Endothelial cell of umbilical vein (primary cell): ENCODE measurements around the gene TMEM185A. TPM values are rescaled to one million over a fixed set of nuclear protein-coding genes. Genes with fewer than 3 reads are reported as not detected.
"Not testable (repeated sequence)": the region's sequence is repeated elsewhere in the genome, so short reads cannot be mapped to it uniquely, and the experiment has no call there.

Experiments used
- BruUV-seq: library from RNA; stranded (reverse); fragments of 400-500 nt; replicated peaks from 2 replicates; lab custom pipeline; 2021; lab: Mats Ljungman, UMichigan
- CTCF ChIA-PET: fragments of 300-600, 350-600 bp; sonication (Branson Sonifier 250); formaldehyde crosslinking; loops from one replicate; lab custom pipeline; 2021; ENCODE audit warnings: antibody characterized with exemption, inconsistent platforms; lab: Charles Lee
- POLR2A ChIA-PET: fragments of 300-600, 350-600 bp; sonication (Branson Sonifier 250); formaldehyde crosslinking; loops from one replicate; lab custom pipeline; 2021; ENCODE audit warnings: antibody characterized with exemption, inconsistent platforms; lab: Charles Lee
- DNase-seq: peaks from one replicate; pipeline ENCODE4 v3.0.0-alpha.2; 2011; ENCODE audit warnings: low read depth, low spot score
- FAIRE-seq: peaks from 2 replicates; lab custom pipeline; 2011; peaks lifted over from hg19 to GRCh38; lab: Jason Lieb, UNC
- H2AFZ ChIP-seq: 2 replicates; pipeline ENCODE4 v1.6.0; 2012; ENCODE audit warnings: low read depth, low read length, control low read depth, inconsistent platforms
- H3K27ac ChIP-seq: 2 replicates; pipeline ENCODE4 v1.5.1; 2011; ENCODE audit warnings: low read depth, mild to moderate bottlenecking, control low read depth, low read length, moderate library complexity; ENCODE audit not compliant: insufficient read depth
- H3K27me3 ChIP-seq, 2 experiments: 2 replicates each; pipeline versions ENCODE4 v1.6.0 to v1.6.1; 2011; ENCODE audit warnings: low read length in 2 of 2, mixed read lengths in 1 of 2; ENCODE audit not compliant: control insufficient read depth in 2 of 2, insufficient read depth in 2 of 2
- H3K36me3 ChIP-seq, 2 experiments: 2 replicates in 1 of 2; 3 replicates in 1 of 2; pipeline ENCODE4 v1.5.1; 2011; ENCODE audit warnings: low read length in 2 of 2, mild to moderate bottlenecking in 1 of 2, moderate library complexity in 1 of 2; ENCODE audit not compliant: control insufficient read depth in 2 of 2, insufficient read depth in 2 of 2; ENCODE audit errors: extremely low read depth in 1 of 2
- H3K4me1 ChIP-seq: 3 replicates; pipeline ENCODE4 v1.5.1; 2011; ENCODE audit warnings: mild to moderate bottlenecking, low read length; ENCODE audit not compliant: control insufficient read depth, insufficient read depth; ENCODE audit errors: extremely low read depth
- H3K4me2 ChIP-seq: 2 replicates; pipeline ENCODE4 v1.6.1; 2011; ENCODE audit warnings: low read length, control low read depth, mixed read lengths; ENCODE audit not compliant: insufficient read depth
- H3K4me3 ChIP-seq, 3 experiments: fragments of 200-600 bp in 1 of 3; sonication (generic), shearing (Covaris generic) in 1 of 3; replicated peaks in 1 of 3; 2 replicates each; pipeline ENCODE4 v1.5.1; 2011 to 2016; ENCODE audit warnings: control low read depth in 3 of 3, low read length in 3 of 3, mild to moderate bottlenecking in 2 of 3, inconsistent platforms in 1 of 3, low read depth in 1 of 3, moderate library complexity in 1 of 3; ENCODE audit not compliant: insufficient read depth in 1 of 3
- H3K79me2 ChIP-seq: 2 replicates; pipeline ENCODE4 v1.6.0; 2012; ENCODE audit warnings: low read length, inconsistent platforms; ENCODE audit not compliant: control insufficient read depth, insufficient read depth
- H3K9ac ChIP-seq: replicated peaks from 2 replicates; pipeline ENCODE3; 2011; ENCODE audit warnings: low read length, control low read depth; ENCODE audit not compliant: insufficient read depth; ENCODE audit errors: extremely low read depth
- H3K9me1 ChIP-seq: replicated peaks from 3 replicates; pipeline ENCODE4 v1.6.0; 2011; ENCODE audit warnings: mild to moderate bottlenecking, low read length; ENCODE audit not compliant: control insufficient read depth, insufficient read depth; ENCODE audit errors: extremely low read depth
- H3K9me3 ChIP-seq: replicated peaks from 2 replicates; pipeline ENCODE4 v1.5.1; 2012; ENCODE audit warnings: low read length, inconsistent platforms; ENCODE audit not compliant: control insufficient read depth, insufficient read depth
- H4K20me1 ChIP-seq: replicated peaks from 2 replicates; pipeline ENCODE3; 2011; ENCODE audit warnings: mild to moderate bottlenecking, low read length; ENCODE audit not compliant: control insufficient read depth, insufficient read depth; ENCODE audit errors: extremely low read depth
- EZH2 ChIP-seq: IDR thresholded peaks from 2 replicates; pipeline ENCODE4 v1.6.1; 2012; ENCODE audit warnings: borderline replicate concordance, low read depth, mild to moderate bottlenecking, moderate library complexity, low read length, inconsistent platforms; ENCODE audit not compliant: severe bottlenecking
- GATA2 ChIP-seq: IDR thresholded peaks from 2 replicates; pipeline ENCODE4 v1.7.0; 2011; ENCODE audit warnings: low read depth, mild to moderate bottlenecking, moderate library complexity, mixed read lengths, low read length; ENCODE audit not compliant: insufficient read length, insufficient read depth
- JUN ChIP-seq: IDR thresholded peaks from 2 replicates; pipeline ENCODE4 v1.6.1; 2011; ENCODE audit warnings: borderline replicate concordance, low read depth; ENCODE audit not compliant: insufficient read length, insufficient read depth
- POLR2A ChIP-seq: IDR thresholded peaks from 2 replicates; pipeline ENCODE4 v1.6.1; 2012; ENCODE audit warnings: low read depth, mild to moderate bottlenecking, control low read depth, low read length
- POLR2AphosphoS5 ChIP-seq: IDR thresholded peaks from 2 replicates; pipeline ENCODE4 v1.6.1; 2012; ENCODE audit warnings: low read depth, mild to moderate bottlenecking, control low read depth, low read length, moderate library complexity; ENCODE audit not compliant: insufficient read depth
- dilution Hi-C: fragments of 300-500 bp; cut with MboI; formaldehyde crosslinking; loops from one replicate; pipeline ENCODE4 v1.15.0; 2019; ENCODE audit warnings: low sequenced_read_pairs; ENCODE audit not compliant: extremely low pct_ligation_motif_present
- intact Hi-C: fragments of 100-400 bp; cut with micrococcal nuclease; formaldehyde crosslinking; loops from one replicate; pipeline ENCODE4 v1.10.0; 2022
- polyA plus RNA-seq, 4 experiments: library from polyadenylated mRNA; depleted of rRNA in 3 of 4; stranded (reverse) in 3 of 4; unstranded in 1 of 4; fragments of >200 nt; gene quantifications; 2 replicates each; pipeline versions ENCODE4 v1.2.1 to v1.2.3, GENCODE V29; 2011 to 2012; ENCODE audit warnings: missing spikeins in 1 of 4
- total RNA-seq: library from RNA; stranded (reverse); gene quantifications from 2 replicates; pipeline ENCODE4 v1.2.3, GENCODE V29; 2021
- TF ChIP-seq, protein P1 (sequence below): IDR thresholded peaks from 2 replicates; pipeline ENCODE4 v1.6.1; 2011; ENCODE audit not compliant: insufficient read depth, insufficient read length
- TF ChIP-seq, protein P2 (sequence below), 2 donors: IDR thresholded peaks; 1 replicate in 1 of 2; 2 replicates in 1 of 2; pipeline ENCODE4 v1.5.1; 2011; ENCODE audit warnings: low read length in 2 of 2, mild to moderate bottlenecking in 2 of 2, moderate library complexity in 2 of 2, control low read depth in 1 of 2, inconsistent platforms in 1 of 2, low read depth in 1 of 2; ENCODE audit not compliant: insufficient read depth in 1 of 2; ENCODE audit errors: extremely low read depth in 1 of 2

TMEM185A gene
- total and polyA plus RNA-seq, 2 donors (not counting 3 experiments of a cell fraction or from before 2014, with no cell fraction given): 16.9 to 29.7 TPM

DNA sequence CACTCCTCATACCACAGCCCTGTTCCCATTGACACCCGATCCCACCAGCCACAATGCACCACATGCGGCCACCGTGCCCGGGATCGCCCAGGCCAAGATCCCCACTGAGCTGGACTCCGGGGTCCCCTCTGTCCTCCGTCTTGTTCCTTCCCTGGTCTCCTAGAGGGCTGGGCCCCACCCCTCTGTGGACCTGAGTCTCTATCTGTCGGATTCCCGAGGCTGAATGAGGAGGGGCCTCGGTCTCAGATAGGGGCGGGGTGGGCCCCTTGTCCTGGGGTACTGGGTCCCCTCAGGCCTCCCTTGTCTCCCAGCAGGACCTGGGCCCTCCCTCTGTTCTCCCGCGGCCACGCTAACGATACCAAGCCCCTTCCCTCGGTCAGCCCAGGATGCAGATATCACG is 46.0 kb downstream of the TMEM185A start:
- FAIRE-seq: not testable (repeated sequence)

DNA sequence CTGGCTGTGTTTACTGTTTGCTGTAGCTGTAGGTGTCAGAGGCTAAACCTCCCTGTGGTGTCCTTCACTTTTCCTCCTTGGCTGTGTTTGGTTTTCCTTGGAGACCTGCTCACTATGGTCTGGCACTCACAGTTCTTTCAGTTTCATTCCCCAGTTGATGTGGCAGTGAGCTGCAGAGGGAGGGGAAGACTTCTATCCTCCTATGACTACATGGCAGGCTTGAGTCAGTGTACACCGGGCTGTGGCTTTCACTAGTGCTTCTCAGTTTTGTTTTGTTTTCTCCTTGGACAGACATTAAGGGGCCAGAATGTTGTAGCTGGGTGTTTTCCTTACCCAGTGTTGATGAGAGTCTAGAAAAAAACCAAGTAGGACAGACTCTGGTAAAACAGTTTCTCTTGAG is 58.1 kb downstream of the TMEM185A start:
- dilution Hi-C loops, H3K27ac ChIP-seq, H3K27me3 ChIP-seq, H3K4me1 ChIP-seq, H3K9ac ChIP-seq, H2AFZ ChIP-seq, BruUV-seq, H3K79me2 ChIP-seq, POLR2A ChIA-PET, H3K9me3 ChIP-seq, DNase-seq, H3K4me3 ChIP-seq, H3K4me2 ChIP-seq, H3K36me3 ChIP-seq, H3K9me1 ChIP-seq, H4K20me1 ChIP-seq, FAIRE-seq, intact Hi-C loops, CTCF ChIA-PET: not testable (repeated sequence)

More for the DNA sequence above, 46.0 kb downstream of the TMEM185A start:
- H3K27me3 ChIP-seq, dilution Hi-C loops, H3K27ac ChIP-seq, H3K36me3 ChIP-seq, DNase-seq, BruUV-seq, H3K79me2 ChIP-seq, intact Hi-C loops, H3K9me3 ChIP-seq, H4K20me1 ChIP-seq, H3K4me2 ChIP-seq, H3K9me1 ChIP-seq, H3K4me1 ChIP-seq, POLR2A ChIA-PET, H3K9ac ChIP-seq, CTCF ChIA-PET, H3K4me3 ChIP-seq, H2AFZ ChIP-seq: not testable (repeated sequence)

DNA sequence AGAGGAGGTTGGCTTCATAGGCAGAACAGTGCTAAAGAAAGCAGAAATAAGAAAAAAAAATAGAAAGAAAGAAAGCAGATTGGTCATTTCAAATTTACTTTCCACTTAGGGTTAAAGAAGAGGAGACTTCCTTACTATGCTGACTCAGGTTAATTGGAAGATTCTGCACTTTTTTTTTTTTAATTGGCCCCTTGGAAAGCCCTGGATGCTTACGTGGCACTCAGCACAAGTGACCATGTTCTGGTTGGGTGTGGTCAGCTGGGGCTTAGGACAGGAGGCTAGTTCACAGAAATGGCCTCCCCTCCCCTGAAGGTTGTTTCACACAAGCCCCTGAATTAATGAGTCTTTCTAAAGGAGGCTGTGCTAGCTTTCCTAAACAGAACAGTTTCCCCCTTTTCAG is 58.8 kb downstream of the TMEM185A start:
- dilution Hi-C loops (no loop called here), intact Hi-C loops (no loop called here)
- ChIA-PET CTCF (no interaction called here), POLR2A (no interaction called here)
- no peaks in the 10 kb centered on the region for H3K79me2 ChIP-seq
- H4K20me1 ChIP-seq: no peaks in the 10 kb centered on the region
- no TSS peak for BruUV-seq
- H3K9me3 ChIP-seq: no peaks in the 10 kb centered on the region
- no peaks in the 10 kb centered on the region for H3K4me1 ChIP-seq
- TF ChIP-seq GATA2: no peak
- TF ChIP-seq, protein P1, sequence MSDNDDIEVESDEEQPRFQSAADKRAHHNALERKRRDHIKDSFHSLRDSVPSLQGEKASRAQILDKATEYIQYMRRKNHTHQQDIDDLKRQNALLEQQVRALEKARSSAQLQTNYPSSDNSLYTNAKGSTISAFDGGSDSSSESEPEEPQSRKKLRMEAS: no peak
- TF ChIP-seq, protein P2, sequence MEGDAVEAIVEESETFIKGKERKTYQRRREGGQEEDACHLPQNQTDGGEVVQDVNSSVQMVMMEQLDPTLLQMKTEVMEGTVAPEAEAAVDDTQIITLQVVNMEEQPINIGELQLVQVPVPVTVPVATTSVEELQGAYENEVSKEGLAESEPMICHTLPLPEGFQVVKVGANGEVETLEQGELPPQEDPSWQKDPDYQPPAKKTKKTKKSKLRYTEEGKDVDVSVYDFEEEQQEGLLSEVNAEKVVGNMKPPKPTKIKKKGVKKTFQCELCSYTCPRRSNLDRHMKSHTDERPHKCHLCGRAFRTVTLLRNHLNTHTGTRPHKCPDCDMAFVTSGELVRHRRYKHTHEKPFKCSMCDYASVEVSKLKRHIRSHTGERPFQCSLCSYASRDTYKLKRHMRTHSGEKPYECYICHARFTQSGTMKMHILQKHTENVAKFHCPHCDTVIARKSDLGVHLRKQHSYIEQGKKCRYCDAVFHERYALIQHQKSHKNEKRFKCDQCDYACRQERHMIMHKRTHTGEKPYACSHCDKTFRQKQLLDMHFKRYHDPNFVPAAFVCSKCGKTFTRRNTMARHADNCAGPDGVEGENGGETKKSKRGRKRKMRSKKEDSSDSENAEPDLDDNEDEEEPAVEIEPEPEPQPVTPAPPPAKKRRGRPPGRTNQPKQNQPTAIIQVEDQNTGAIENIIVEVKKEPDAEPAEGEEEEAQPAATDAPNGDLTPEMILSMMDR (IDR thresholded peaks at IDR 0.05; ENCODE audit: extremely low read depth in 1 of 2, insufficient read depth in 1 of 2, low read depth in 1 of 2, low read length in 2 of 2): no peak
- no peak for TF ChIP-seq EZH2
- no peak for TF ChIP-seq POLR2A
- no peak for TF ChIP-seq POLR2AphosphoS5
- no peak for TF ChIP-seq JUN
- no peak for FAIRE-seq
- DNase-seq: no peak
- no peak overlapping the region for H3K27ac ChIP-seq
- no peaks in the 10 kb centered on the region for H3K36me3 ChIP-seq
- H3K27me3 ChIP-seq: no peaks in the 10 kb centered on the region
- no peaks in the 10 kb centered on the region for H3K9me1 ChIP-seq
- H3K9ac ChIP-seq: no peak overlapping the region
- no peak overlapping the region for H3K4me2 ChIP-seq
- H3K4me3 ChIP-seq: no peak overlapping the region
- H2AFZ ChIP-seq: no peak overlapping the region
